Peyer's patch (tissue), 4 donors: ENCODE results near the gene SNX9.

Source experiments
- POLR2A ChIP-seq, 2 donors: fragments of 450-650 bp; IDR thresholded peaks; one replicate each; pipeline ENCODE4 v1.5.1; 2017; ENCODE audit warnings: antibody characterized with exemption in 2 of 2, mild to moderate bottlenecking in 2 of 2, moderate library complexity in 2 of 2
- TF ChIP-seq, protein P1 (sequence below), 6 experiments: fragments of 450-650 bp in 4 of 6; fragments of 200-600 bp in 2 of 6; sonication (generic) in 1 of 6; IDR thresholded peaks; one replicate each; pipeline ENCODE4 v1.5.1; 2017 to 2019; ENCODE audit warnings: antibody characterized with exemption in 6 of 6, mild to moderate bottlenecking in 3 of 6, moderate library complexity in 1 of 6

DNA sequence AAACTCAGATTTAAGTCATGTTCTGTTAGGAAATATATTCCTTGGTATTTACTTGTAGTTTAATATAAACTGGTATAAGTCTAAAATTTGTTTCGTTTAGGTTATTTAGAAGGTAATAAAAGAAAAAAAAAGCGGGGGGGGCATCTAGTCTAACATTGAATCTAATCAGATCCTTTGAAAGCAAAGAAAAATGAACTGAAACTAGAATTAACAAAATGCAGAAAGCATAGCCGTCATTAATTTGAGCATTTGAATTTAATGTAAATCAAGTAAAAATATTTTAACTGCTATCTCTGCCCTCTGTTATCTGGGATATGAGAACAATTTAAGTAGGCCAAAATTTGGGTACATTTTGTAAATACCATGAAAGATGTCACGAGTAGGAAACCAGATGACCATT is 54.1 kb downstream of the SNX9 start:
- TF ChIP-seq, protein P1, sequence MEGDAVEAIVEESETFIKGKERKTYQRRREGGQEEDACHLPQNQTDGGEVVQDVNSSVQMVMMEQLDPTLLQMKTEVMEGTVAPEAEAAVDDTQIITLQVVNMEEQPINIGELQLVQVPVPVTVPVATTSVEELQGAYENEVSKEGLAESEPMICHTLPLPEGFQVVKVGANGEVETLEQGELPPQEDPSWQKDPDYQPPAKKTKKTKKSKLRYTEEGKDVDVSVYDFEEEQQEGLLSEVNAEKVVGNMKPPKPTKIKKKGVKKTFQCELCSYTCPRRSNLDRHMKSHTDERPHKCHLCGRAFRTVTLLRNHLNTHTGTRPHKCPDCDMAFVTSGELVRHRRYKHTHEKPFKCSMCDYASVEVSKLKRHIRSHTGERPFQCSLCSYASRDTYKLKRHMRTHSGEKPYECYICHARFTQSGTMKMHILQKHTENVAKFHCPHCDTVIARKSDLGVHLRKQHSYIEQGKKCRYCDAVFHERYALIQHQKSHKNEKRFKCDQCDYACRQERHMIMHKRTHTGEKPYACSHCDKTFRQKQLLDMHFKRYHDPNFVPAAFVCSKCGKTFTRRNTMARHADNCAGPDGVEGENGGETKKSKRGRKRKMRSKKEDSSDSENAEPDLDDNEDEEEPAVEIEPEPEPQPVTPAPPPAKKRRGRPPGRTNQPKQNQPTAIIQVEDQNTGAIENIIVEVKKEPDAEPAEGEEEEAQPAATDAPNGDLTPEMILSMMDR (IDR thresholded peaks at IDR 0.05): no peak
- TF ChIP-seq POLR2A (IDR thresholded peaks at IDR 0.05): no peak
